AG09319 (cell line): ENCODE measurements around the gene RBM45.
"Not testable (repeated sequence)": the region's sequence is repeated elsewhere in the genome, so short reads cannot be mapped to it uniquely, and the experiment has no call there.

Source experiments
- DNase-seq: peaks from one replicate; pipeline ENCODE4 v3.0.0-alpha.2; 2010; ENCODE audit warnings: low read depth; ENCODE audit errors: extremely low read depth
- TF ChIP-seq, protein P1 (sequence below): IDR thresholded peaks from 2 replicates; pipeline ENCODE4 v1.5.1; 2011; ENCODE audit warnings: low read depth, mild to moderate bottlenecking, inconsistent platforms, low read length, moderate library complexity

RBM45 gene

DNA sequence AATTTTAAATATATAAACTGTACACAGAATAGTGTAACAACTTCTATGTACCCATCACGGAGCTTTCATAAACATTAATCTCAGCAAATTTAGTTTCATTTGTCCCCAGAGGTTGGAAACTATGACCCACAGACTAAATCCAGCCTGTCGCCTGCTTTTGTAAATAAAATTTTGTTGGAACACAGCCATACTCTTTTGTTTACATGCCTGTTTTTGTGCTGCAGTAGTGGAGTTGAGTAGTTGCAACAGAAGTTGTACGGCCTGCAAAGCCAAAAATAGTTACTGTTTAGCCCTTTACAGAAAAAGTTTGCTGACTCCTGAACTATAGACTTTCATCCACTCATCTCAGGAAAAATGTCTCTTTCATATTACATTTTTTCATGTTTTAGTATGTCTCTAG, 39.8 kb downstream of the RBM45 start:
- no peak for DNase-seq
- TF ChIP-seq, protein P1, sequence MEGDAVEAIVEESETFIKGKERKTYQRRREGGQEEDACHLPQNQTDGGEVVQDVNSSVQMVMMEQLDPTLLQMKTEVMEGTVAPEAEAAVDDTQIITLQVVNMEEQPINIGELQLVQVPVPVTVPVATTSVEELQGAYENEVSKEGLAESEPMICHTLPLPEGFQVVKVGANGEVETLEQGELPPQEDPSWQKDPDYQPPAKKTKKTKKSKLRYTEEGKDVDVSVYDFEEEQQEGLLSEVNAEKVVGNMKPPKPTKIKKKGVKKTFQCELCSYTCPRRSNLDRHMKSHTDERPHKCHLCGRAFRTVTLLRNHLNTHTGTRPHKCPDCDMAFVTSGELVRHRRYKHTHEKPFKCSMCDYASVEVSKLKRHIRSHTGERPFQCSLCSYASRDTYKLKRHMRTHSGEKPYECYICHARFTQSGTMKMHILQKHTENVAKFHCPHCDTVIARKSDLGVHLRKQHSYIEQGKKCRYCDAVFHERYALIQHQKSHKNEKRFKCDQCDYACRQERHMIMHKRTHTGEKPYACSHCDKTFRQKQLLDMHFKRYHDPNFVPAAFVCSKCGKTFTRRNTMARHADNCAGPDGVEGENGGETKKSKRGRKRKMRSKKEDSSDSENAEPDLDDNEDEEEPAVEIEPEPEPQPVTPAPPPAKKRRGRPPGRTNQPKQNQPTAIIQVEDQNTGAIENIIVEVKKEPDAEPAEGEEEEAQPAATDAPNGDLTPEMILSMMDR = no peak

DNA sequence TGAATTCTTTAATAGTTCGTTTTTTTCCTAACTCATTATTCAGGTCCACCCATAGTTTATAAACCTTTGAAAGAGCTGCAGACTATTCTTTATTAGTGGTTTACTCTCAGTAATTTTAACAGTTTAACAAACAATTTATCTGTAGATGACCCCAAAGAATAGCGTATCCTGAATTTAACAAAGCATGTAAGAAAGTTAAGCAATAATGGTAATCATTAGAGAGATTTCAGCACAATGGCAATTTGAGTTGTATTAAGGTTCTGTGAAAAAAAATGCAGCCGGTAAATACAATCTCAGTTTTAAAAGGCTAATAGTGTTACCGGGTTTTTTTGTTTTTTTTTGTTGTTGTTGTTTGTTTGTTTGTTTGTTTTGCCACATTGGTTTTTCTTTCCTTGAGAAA, 40.3 kb downstream of the RBM45 start:
- TF ChIP-seq, protein P1 = no peak
- DNase-seq = no peak

GRCh38 chr2:178152977-178153376, 40.7 kb downstream of the RBM45 start:
- DNase-seq = no peak
- TF ChIP-seq, protein P1 = no peak

GRCh38 chr2:178153878-178154277, 41.6 kb downstream of the RBM45 start:
- not testable (repeated sequence) for DNase-seq

DNA sequence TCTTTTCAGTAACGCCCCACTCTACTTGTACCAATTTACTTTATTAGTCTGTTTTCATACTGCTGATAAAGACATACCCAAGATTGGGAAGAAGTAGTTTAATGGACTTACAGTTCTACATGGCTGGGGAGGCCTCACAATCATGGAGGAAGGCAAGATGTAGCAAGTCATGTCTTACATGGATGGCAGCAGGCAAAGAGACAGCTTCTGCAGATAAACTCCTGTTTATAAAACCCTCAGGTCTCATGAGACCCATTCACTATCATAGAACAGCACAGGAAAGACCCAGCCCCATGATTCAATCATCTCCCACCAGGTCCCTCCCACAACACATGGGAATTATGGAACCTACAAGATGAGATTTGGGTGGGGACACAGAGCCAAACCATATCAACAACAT, 43.3 kb downstream of the RBM45 start:
- TF ChIP-seq, protein P1 = no peak

DNA sequence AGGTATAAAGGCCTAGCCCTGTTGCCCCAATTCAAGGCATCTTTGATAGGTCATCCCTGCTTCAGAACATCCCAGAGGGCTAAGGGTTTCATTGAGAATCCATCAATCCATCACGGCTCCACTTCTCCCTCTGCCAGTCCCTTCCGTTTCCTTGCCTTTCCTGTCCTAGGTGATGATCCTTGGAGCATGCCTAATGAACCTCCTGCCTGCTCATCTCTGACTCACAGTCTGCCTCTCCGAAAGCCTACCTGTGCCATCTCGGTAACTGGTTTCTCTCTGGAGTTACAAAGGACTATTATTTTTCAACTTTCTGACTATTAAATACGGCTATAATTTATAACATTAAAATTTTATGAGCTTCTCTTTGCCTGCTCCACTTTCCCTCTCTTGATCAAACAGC, 45.3 kb downstream of the RBM45 start:
- DNase-seq = no peak
- TF ChIP-seq, protein P1 = no peak

More for the DNA sequence above, 43.3 kb downstream of the RBM45 start:
- no peak for DNase-seq

DNA sequence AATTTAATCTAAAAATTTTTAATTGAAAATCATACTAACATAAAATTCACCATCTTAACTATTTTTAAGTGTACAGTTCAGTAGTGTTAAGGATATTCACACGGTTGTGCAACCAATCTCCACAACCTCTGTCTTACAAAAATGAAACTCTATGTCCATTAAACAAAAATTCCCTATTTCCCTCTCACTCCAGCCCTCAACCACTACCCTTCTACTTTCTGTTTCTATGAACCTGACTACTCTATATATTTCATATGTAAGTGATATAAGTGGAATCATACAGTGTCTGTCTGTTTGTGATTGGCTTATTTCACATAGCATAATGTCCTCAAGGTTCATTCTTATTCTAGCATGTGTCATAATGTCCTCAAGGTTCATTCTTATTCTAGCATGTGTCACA, 47.7 kb downstream of the RBM45 start:
- no peak for DNase-seq
- TF ChIP-seq, protein P1 = no peak

- TF ChIP-seq, protein P1 = no peak
- no peak for DNase-seq
Measured at GRCh38 chr2:178160601-178161000, 48.4 kb downstream of the RBM45 start.
